EL (cell line): Measurements from ENCODE around the gene SEMA5B.

ENCODE experiments used
- DNase-seq: peaks from one replicate; pipeline ENCODE4 v3.0.0-alpha.2; 2016

Gene SEMA5B

DNA sequence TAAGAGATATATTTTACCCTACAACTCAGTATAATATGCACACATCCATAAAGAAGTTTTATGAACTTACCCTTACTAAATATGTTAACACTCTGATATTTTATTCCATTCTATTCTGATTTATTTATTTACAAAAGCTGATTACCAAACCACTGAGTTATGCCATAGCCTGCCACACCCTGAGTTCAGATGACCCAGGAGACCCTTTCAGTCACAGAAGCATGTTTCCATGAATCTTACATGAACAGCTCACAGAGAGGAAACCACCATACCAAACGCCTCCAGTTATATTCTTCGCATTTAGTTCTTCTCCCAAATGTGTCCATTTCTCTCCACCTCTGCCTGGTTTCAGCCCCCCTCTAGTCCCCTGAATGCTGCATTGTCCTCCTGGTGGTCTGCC lies 103.5 kb downstream of the SEMA5B start:
- DNase-seq, result no peak

DNA sequence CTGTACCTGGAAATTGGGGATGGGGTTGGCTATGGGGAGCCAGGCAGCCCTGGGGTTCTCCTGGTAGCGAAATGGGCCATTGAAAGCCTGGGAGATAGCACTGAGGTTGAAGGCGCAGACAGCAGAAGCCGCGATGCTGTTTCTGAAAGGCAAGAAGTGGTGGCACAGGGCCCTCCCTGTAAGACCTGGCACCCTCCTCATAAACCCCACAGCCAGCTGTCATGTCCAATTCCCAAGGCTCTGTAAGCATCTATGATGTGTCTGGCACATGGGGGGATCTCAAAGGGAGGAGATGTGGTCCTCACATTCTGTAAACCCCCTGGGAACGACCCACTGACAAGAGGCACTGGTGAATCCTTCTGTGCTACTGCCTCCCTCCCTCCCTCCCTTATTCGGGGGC lies 104.0 kb downstream of the SEMA5B start:
- DNase-seq, result no peak

DNA sequence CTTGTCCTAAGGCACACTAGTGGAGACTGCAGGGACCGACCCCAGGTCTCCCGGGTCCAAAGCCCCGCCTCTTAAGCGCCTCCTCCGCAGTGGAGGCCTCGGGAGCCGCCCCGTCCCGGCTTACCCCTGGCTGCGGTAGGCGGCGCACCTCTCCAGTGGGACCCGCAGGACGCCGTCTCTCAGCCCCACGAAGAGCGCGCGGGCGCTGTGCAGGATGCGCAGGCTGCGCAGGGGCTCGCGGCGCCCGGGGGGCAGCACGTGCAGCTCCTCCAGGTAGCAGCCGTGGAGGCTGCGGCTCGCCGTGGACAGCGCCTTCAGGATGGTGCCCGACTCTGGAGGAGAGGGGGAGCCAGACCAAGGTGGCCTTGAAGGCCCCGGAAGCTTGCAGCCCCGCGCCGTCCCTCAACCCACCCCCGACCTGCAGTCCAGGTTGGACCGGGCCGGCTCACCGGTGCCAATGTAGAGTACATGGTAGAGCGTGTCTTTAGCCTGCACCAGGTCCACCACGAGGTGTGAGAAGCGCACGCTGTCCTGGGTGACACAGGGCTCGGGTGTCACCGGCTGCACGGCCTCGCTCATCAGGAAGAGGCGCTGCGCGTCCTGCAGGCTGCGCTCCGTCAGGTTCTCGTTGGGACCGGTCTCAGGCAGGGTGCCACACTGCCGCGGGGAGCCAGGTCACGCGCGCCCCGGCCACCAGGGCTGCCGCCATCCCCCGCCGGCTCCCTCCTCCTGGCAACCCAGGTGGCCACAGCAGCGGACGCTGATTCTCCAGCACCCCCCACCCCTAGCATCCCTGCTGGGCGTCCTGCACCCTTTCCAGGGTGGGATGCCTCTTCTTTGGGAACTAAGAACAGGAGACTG lies 105.5 kb downstream of the SEMA5B start:
- peak; percentile 15 for DNase-seq

DNA sequence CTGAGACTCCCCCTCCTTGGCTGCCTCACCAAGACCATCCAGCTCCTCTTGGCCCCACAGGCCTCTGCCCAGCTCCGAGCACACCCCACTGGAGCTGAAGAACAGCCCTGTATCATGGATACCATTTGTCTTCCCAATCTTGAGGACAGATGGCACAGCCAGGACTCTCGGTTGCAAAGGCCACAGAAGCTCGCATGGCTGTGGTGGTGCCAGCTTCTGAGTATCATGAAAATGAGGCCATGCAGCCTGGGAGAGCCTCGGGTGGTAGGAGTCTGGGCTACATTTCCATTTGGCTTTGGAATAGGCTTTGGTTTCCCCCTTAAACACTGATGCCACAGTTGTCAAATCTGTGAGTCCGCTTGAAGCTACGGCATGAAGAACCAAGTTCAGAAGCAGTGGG lies 106.6 kb downstream of the SEMA5B start:
- DNase-seq, result no peak

DNA sequence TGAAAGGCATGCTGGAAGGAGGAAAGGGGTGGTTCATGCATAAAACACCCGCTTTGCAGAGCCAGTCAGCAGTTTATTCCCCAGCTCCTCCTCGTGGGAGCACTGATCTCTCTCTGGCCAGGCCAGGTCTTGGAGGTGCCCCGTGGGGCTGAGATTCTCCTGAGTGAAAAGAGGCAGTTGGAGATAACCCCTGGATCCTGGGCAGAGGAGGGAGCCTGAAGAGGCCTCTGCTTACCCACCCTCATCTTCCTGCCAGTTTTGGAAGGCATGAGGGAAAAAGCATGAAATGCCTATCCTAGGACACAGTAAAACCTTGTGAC lies 108.3 kb downstream of the SEMA5B start:
- DNase-seq, result no peak

DNA sequence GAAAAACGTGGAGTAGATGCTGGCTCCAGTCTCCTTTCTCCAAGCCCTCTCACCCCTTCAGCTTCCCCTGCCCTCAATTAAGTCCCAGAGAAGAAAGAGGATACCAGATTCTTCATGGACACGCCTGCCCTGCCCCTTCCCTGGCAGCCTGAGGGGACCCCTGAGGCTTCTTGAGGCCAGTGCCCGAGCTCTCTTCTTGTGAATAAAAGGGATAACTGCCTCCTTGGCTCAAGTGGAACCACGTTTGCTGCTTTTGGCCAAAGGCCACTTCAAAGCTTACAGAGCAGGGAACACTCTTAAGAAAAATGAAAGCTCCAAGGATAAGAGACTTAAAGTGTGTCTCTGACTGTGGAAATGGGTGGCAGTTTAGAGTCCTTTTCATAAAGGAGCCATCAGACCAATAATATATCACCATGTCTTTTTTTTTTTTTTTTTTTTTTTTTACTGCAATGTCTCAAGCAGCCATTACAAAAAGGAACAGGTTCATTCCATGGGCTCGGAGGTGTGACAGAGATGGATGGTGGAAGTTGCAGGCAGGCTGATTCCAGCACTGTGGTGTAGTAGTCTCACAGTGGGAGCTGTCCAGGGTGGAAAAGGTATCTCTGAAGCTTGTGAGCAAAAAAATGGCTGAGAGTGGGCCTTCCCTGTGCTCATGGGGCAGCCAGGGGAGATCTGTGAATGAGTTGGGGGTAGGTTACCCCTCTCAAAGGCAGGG lies 108.8 kb downstream of the SEMA5B start:
- no peak for DNase-seq

DNA sequence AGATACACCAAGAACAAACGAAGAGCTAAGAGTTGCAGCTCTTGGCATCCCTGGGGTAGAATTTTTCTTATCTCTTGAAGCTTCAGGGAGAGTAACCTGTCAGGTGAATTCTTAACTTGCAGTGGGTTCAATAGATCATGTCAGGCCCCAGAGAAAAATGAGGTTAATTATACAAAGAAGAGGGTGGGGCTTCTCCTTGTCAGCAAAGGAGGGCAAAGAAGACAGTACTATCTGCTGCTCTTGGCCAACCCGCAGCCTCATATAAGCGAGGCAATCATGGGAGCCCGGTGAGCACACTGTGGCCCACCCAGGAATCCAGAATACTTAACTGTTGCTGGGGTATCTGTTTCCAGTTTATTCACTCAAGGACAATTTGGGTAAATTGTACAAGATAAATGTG lies 110.2 kb downstream of the SEMA5B start:
- no peak for DNase-seq

DNA sequence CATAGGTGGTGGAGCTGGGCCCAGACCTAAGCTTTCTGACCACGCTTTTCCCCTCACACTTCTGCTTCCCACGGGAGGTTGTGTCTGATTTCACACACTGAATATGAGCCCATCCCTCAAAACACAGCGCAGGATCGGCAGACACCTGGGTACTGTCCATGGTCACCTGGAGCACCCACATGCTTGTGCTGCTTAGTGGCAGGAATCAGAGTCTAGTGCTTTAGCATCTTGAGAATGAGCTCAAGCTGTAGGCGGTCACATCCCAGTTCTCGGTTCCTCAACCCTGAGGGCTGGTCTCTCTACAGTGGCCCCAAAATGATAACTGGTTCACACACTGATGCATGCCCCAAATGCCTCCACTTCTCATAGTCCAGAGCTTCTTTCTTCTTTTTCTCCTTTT lies 111.0 kb downstream of the SEMA5B start:
- DNase-seq, result no peak

DNA sequence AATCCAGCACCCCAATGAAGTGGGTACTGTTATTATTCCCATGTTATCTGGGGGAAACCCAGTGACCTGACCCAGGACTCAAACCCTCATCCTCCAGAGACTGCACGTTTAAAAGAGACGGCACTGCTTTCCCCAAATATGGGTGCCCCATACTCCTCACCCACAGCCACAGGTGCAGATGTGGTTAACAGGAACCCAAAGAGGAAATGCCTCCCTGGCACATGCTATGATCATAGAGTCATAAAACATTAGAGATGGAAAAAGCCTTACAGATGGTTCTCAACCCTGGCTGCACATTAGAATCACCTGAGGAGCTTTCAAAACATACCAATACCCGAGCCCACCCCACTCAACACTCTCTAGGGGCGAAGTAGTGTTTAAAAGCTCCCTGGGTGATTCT lies 111.5 kb downstream of the SEMA5B start:
- no peak for DNase-seq

DNA sequence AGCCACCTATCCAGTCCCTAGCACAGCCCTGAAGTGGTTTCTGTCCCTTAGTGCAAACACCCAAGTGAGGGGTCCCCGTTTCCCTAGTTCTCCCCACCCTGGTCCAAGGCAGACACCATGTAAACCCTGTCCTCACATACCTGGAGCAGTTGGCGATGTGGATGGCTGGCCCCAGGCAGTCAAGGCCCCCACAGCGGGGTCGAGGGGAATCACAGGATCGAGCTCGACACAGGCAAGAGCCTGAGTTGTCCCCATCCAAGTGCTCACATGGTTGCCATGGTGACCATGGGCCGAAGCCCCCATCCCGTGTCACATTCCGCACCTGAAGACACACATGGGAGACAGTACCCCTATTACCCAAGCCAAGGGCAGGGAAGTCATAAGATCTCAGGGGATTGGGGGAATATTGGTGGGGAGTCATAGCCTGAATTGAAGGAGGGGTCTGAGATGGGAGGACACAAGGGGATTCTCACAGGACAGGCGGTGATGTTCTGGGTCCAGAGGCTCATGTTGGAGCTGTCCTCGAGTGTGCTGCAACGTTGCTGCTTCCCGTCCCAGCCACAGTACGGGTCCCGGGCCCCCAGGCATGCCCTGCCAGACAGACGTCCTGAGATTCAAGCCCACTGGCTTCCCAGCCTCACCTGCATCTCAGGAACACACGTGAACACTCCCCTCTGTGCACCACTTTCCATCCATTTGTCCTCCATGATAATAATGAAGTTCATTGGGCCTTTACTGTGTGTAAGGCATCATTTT lies 112.1 kb downstream of the SEMA5B start:
- no peak for DNase-seq

DNA sequence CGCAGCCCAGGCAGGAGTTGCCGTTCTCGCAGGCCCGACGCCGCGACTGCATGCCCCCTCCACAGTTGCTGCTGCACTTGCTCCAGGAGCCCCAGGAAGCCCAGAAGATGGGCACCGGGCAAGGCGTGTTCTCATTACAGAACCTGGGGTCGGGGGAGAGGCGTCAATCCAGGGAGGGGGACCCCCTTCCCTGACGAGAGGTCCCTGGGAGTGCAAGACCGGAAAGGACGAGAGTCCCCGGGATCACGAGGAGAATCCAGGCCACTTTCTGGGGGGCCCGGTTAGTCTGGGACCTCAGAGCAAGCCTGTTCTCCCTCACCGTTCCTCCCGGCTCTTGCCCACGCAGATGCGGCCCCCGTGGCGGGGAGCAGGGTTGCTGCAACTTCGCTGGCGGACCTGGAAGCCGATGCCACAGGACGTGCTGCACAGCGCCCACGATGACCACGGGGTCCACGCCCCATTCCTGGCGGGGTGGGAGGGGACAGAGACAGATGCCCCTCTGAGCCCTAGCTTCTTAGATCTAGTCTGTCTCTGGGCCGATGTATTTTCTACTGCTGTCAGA lies 113.9 kb downstream of the SEMA5B start:
- no peak for DNase-seq

DNA sequence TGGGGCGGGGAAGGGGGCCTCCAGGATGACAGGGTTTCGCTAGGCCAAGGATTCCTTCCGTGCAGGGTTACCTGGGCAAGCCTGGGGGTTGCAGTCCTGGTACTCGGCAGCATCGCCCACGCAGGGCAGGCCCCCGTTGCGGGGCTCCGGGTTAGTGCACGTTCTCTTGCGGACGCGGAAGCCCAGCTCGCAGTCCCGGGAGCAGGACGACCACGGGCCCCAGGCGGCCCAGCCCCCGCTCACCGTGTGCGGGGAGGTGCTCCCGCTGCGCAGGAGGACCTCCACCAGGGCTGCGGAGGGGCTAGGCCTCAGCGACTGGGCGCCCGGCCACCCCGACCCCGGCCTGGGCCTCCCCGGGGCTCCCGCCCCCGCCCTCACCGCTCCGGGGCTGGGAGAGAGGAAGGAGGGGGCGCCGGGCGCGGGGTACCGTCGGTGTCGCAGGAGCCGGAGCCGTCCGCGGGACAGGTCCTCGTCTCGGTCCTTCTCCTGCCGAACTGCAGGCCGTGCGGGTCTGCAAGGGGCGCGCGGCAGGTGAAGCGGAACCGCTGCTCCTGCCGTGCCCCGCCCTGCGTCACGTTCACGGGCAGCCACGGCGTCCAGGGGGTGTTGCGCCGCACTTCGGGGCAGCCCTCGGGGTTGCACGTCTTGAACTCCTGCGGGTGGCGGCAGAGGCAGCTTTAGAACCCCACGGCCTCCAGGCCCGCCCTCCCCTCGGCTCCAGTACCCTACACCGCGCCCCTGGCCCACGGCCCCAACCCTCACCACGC lies 114.6 kb downstream of the SEMA5B start:
- no peak for DNase-seq

DNA sequence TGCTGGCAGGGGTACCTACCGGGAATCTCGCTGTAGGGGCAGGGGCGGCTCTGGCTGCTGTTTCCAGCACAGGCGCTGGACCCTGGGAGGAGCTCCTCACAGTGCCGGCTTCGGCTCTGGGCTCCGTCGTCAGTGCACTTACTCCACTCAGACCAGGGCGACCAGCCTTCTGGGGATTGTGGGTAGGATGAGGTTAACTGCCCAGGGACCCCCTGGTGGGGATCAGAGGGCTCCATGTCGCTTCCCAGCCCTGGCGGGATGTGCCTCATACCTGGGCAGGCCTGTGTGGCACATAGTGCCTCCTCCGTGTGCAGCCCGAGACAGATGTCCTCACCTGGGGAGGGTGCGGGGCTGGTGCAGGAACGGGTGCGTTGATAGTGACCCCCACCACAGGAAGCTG lies 115.7 kb downstream of the SEMA5B start:
- DNase-seq, result no peak

DNA sequence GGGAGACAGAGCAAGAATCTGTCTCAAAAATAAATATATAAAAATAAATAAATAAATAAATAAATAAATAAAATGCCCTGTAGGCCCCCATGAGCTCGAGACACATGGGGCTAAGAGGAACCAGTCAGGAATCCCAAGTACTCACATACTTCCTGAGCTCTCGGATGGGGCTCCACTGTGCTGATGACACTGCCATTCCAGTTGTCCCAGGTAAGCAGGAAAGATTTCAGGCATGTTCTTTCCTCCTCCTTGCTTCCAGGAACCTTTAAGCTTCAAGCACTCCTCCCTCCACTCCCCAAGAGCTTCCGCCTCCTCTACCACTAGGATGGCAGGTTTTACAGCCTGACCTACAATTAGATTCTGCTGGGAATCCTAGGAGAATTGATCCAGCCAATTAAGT lies 119.3 kb downstream of the SEMA5B start:
- no peak for DNase-seq

DNA sequence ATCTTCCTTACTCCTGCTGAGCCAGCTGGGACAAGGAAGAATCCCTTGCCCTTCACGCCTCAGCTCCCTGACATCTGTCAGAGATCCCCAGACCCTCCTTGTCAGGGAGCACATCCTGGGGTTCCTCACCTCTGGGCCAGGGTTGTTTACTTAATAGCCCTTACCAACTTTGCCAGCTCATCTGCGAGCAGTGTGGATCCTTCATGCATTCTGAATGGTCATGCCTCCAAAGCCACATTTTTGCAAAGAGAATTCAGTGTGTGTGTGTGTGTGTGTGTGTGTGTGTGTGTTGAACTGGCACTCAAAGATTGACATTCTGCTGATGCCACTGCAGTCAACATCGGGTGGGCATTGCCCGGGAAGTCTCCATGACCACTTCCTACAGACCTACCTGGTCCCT lies 120.1 kb downstream of the SEMA5B start:
- no peak for DNase-seq

DNA sequence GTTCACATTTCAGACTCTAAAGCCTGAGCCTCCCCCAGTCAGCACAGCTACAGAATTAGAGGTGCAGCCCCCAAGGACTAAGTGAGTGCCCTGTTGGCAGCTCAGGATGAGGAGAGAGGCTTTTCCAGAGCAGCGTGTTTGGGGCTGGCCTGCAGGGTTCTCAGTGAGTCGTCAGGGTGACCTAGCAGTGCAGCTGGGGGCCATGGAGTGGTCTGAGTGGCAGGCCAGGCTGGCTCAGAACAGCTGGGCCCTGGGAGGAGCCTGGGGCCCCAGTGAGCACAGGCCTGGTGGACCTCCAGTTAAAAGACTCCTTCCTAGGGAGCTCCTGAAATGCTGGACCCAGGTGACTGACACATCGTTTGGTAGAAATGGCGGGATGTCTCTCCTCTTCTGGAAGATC lies 124.4 kb downstream of the SEMA5B start:
- DNase-seq, result no peak

DNA sequence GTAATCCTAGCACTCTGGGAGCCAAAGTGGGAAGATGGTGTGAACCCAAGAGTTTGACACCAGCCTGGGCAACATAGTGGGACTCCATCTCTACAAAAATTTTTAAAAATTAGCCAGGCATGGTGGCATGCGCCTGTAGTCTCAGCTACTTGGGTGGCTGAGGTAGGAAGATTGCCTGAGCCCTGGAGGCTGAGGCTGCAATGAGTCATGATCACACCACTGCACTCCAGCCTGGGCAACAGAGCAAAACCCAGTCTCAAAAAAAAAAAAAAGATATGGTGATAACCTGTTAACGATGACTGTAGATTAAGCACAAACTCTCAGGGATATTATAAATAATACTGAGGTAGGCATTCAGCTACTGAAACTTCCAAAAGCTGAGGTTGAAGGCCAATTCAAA lies 125.2 kb downstream of the SEMA5B start:
- peak; percentile 14 for DNase-seq

DNA sequence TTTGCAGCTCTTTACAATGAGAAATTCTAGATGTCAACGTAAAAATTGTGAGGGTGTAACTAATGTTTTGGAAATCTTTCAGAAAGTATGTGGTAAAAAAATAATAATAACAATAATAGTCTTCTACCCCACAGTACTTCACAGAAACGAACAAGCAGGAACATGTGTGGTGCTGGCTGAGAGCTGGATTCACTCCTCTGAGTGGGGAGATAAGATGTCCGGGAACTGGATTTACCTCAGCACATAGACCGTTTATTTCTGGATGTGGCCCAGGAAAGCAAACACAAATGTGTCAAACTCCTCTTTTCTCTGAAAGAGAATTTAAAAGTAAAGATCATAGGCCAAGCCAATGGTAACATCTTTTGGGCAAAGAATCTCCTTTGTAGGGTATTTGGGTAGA lies 129.3 kb downstream of the SEMA5B start:
- no peak for DNase-seq

DNA sequence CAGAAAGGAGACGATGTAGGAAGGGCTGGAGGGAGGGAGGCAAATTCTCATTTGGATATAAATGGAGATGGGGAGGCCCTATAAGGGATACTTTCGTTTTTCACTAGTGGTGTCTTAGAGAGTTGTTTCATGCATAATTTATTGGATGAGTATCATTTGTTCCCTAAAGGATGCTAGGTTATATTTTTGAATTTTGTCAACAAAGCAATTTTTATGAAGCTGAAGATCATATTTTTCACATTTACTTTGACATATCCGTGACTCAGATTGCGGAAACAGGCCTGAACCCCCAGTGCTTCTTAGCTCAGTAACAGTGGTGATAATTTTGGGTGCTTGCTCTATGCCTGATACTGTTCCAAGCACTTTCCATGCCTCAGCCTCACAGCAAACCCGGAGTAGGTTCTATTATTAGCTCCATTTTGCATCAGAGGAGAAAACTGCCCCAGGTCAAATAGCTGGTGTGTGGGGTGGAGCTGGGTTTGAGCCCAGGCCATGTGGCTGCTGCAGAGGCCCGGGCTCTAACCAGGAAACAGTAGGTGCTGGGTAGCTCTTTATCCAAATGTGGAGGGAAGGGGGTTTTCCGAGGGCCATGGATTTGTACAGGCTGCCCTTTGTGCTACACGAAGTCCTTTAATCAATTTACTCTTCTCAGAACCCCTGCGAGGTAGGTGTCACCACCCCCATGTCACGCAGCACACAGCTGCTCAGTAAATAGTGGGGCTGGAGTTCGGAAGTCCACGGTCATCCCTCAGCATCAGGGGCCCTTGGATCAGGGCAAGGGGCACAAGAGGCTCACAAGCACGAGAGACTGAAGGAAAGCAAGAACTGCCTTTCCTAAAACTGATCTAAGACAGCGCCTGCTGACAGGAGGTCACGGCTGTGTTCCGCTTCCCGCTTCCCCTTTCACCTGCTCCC lies 133.6 kb downstream of the SEMA5B start:
- peak; percentile 57 for DNase-seq

DNA sequence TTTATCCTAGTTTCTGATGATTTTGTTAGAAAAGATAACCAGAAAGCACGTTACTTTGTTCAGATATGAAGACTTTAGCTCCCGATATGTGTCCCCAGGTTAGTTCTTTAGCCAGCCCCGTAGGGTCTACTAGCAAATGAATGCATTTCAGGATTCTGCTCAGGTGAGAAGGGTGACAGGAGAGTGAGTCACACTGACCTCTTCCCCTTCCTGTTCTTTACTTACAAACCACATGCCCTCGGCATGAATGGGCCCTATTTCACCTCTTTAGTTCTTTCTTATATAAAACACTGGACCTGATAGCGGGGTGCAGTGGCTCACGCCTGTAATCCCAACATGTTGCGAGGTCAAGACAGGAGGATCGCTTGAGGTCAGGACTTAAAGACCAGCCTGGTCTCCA lies 134.3 kb downstream of the SEMA5B start:
- no peak for DNase-seq

DNA sequence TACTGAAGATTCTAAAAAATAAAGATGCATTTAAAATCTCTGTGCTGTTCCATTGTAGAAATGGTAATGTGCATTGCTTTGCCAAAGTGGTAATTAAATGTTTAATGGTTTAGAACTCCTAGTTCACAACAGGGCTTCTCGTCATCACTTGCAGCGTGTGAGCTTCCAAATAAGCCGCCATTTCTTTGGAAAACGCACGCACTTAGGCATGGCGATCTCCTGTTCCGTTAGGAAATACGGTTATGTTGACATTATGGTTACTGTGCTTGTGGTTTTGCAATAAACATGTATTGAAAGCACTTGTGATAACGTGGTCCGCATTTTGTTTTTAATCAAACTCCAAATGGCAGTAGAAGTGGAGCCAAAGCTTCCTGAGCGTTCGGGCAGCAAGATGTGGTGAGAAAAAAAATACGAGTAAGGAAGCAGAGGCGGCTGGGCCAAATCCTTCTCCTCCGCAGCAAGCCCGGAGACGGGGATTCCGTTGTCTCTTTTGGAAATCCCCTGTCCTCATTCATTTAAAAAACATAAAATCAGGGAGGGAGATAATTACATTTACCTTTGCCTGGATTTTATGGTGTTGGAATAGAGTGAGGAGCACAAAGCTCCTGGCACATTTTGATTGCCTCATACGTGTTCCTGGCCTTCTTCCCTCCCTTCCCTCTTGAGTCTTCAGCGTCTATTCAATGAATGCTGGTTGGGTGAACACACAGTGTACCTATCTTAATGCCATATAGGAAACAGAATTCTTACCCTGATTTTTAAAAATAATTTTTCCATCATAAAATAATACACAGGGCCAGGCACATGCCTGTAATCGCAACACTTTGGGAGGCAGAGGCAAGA lies 135.2 kb downstream of the SEMA5B start:
- DNase-seq, result no peak
